Fibroblast of villous mesenchyme (primary cell): Measurements from ENCODE around the gene ZFYVE28. TPM values are rescaled to one million over a fixed set of nuclear protein-coding genes. Genes with fewer than 3 reads are reported as not detected.

Source experiments
- DNase-seq: peaks from one replicate; pipeline ENCODE4 v3.0.0-alpha.2; 2010; ENCODE audit warnings: low read depth
- H3K4me3 ChIP-seq: 2 replicates; pipeline ENCODE4 v1.5.1; 2011; ENCODE audit warnings: low read depth, mild to moderate bottlenecking, low read length
- total RNA-seq: library from RNA; depleted of rRNA; stranded (reverse); fragments of >200 nt; gene quantifications from 2 replicates; pipeline ENCODE4 v1.2.3, GENCODE V29; 2012
- TF ChIP-seq, protein P1 (sequence below): IDR thresholded peaks from 2 replicates; pipeline ENCODE4 v1.5.1; 2012; ENCODE audit warnings: low read depth, mild to moderate bottlenecking, low read length; ENCODE audit not compliant: insufficient read depth

Gene ZFYVE28
- total RNA-seq, 1 donor = 12.1 TPM

DNA sequence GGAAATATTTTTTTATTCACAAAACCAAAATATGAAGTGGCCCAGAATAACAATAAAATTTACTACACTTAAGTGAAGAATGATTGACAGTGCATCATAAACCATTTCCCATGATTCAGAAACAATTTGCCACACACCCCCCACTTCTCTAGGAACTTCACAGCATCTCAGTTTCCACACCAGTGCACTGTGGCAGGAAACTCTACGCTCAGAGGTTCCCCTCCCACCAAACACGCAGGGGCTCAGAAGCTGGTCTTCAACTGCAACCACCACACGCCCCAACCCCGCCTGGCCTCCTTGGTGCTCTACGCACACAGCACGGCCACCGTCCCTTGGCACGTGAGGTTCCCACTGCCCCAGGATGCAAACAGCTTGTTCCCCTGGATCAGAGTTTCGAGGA lies 63.7 kb downstream of the ZFYVE28 start:
- TF ChIP-seq, protein P1, sequence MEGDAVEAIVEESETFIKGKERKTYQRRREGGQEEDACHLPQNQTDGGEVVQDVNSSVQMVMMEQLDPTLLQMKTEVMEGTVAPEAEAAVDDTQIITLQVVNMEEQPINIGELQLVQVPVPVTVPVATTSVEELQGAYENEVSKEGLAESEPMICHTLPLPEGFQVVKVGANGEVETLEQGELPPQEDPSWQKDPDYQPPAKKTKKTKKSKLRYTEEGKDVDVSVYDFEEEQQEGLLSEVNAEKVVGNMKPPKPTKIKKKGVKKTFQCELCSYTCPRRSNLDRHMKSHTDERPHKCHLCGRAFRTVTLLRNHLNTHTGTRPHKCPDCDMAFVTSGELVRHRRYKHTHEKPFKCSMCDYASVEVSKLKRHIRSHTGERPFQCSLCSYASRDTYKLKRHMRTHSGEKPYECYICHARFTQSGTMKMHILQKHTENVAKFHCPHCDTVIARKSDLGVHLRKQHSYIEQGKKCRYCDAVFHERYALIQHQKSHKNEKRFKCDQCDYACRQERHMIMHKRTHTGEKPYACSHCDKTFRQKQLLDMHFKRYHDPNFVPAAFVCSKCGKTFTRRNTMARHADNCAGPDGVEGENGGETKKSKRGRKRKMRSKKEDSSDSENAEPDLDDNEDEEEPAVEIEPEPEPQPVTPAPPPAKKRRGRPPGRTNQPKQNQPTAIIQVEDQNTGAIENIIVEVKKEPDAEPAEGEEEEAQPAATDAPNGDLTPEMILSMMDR = no peak
- no peak overlapping the region for H3K4me3 ChIP-seq
- DNase-seq = no peak

DNA sequence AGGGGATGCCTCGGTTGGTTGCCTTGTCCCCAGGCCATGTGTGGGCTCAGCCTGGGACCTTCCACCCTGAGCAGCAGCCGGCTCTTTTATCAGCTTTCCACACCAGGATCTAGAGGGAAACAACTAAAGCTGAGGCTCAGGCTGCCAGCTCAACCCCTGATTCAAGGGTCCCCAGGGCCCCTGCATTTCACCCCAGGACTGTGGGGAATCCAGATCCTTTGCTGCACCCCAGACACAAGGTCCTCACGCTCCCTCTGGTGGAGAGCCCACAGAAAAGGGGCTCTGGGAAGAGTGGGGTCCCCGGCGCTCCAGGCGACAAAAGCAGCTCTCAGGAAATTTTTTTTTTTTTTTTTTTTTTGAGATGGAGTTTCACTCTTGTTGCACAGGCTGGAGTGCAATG lies 64.3 kb downstream of the ZFYVE28 start:
- TF ChIP-seq, protein P1 = peak; percentile 57
- H3K4me3 ChIP-seq = no peak overlapping the region
- DNase-seq = peak; percentile 34

GRCh38 chr4:2353222-2354107 lies 65.0 kb downstream of the ZFYVE28 start:
- no peak overlapping the region for H3K4me3 ChIP-seq
- DNase-seq = no peak
- TF ChIP-seq, protein P1 = no peak

- H3K4me3 ChIP-seq = no peak overlapping the region
- TF ChIP-seq, protein P1 = no peak
- DNase-seq = no peak
Observed at GRCh38 chr4:2352729-2353221, 65.7 kb downstream of the ZFYVE28 start.

DNA sequence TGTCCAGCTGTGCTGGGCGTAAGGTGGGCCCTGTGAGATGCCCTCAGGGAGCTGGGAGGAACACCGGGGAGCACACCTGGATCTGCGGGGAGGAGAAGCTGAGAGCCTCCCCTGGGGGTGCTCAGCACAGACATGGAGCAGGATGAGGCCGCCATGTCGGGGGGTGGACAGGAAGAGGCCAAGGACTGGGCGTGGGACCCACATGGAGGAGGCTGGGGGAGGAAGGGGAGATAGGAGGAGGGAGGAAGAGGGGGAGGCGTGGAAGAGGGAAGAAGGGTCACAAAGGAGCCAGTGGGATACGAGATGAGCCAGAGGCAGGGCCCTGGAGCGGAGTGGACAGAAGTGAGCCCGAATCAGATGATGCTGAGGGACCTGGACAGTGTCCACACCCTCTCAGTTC lies 66.3 kb downstream of the ZFYVE28 start:
- DNase-seq = no peak
- no peak overlapping the region for H3K4me3 ChIP-seq
- TF ChIP-seq, protein P1 = no peak

DNA sequence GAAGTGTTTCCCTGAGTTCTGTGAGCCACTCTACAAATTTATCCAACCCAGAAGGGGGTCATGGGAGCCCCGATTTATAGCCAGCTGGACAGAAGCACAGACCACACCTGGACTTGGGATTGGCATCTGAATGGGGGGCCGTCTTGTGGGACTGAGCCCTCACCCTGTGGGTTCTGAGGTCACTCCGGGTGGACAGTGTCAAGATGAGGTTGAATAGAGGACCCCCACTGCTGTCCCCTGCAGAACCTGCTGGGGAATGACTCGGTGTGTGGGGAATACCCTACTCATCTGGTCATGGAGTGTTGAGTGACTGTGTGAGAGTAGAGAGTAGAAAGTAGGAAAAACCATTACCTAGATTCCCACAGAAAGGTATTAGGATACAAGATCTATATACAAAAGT lies 67.5 kb downstream of the ZFYVE28 start:
- TF ChIP-seq, protein P1 = no peak
- DNase-seq = no peak
- no peak overlapping the region for H3K4me3 ChIP-seq
